Central memory CD8-positive, alpha-beta T cell (primary cell): Measurements from ENCODE around the gene MERTK.

Experiments
- ATAC-seq: fragments of 150-1000 bp; cut with Tn5 transposase; replicated peaks from 2 replicates; pipeline ENCODE4 v1.10.0; 2022; ENCODE audit warnings: mild to moderate bottlenecking, moderate FRiP score, moderate number of reproducible peaks; ENCODE audit not compliant: poor library complexity, severe bottlenecking; ENCODE audit errors: extremely low read depth
- DNase-seq, 2 donors: peaks; one replicate each; pipeline ENCODE4 v3.0.0; 2021; ENCODE audit warnings: low spot score in 2 of 2
- H3K27ac Mint-ChIP-seq: one replicate; pipeline ENCODE4 v1.8.0; 2022; ENCODE audit warnings: low read depth, mild to moderate bottlenecking, moderate library complexity, mixed read lengths
- H3K27me3 Mint-ChIP-seq: one replicate; pipeline ENCODE4 v1.8.0; 2022; ENCODE audit warnings: mixed read lengths
- H3K36me3 Mint-ChIP-seq: one replicate; pipeline ENCODE4 v1.8.0; 2022; ENCODE audit warnings: mild to moderate bottlenecking, moderate library complexity, mixed read lengths; ENCODE audit not compliant: insufficient read depth
- H3K4me1 Mint-ChIP-seq: one replicate; pipeline ENCODE4 v1.8.0; 2022; ENCODE audit warnings: mixed read lengths
- H3K4me3 Mint-ChIP-seq: one replicate; pipeline ENCODE4 v1.8.0; 2022; ENCODE audit warnings: mild to moderate bottlenecking, moderate library complexity, mixed read lengths
- H3K9me3 Mint-ChIP-seq: one replicate; pipeline ENCODE4 v1.8.0; 2022; ENCODE audit warnings: mixed read lengths

The MERTK gene

DNA sequence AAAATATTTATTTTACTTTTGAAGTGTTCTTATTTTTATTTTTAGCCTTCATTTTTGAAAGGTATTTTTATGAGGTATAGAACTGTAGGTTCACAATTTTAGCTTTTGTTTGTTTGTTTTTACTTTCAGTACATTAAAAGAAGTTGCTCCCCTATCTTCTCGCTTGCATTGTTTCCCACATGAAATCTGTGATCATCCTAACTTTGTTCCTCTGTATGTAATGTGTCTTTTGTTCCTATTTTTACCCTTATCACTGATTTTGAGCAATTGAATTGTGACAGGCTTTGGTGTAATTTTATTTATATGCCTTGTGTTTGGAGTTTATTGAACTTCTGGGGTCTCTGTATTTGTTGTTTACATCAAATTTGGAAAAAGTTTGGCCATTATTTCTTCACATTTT, 78.8 kb downstream of the MERTK start:
- DNase-seq (no peak), ATAC-seq (no peak)
- peaks cover 18% of the 10 kb centered on the region for H3K27me3 Mint-ChIP-seq
- no peak overlapping the region for H3K27ac Mint-ChIP-seq
- peaks cover 6% of the 10 kb centered on the region for H3K9me3 Mint-ChIP-seq
- no peak overlapping the region for H3K4me3 Mint-ChIP-seq
- H3K36me3 Mint-ChIP-seq, result no peaks in the 10 kb centered on the region
- no peaks in the 10 kb centered on the region for H3K4me1 Mint-ChIP-seq

DNA sequence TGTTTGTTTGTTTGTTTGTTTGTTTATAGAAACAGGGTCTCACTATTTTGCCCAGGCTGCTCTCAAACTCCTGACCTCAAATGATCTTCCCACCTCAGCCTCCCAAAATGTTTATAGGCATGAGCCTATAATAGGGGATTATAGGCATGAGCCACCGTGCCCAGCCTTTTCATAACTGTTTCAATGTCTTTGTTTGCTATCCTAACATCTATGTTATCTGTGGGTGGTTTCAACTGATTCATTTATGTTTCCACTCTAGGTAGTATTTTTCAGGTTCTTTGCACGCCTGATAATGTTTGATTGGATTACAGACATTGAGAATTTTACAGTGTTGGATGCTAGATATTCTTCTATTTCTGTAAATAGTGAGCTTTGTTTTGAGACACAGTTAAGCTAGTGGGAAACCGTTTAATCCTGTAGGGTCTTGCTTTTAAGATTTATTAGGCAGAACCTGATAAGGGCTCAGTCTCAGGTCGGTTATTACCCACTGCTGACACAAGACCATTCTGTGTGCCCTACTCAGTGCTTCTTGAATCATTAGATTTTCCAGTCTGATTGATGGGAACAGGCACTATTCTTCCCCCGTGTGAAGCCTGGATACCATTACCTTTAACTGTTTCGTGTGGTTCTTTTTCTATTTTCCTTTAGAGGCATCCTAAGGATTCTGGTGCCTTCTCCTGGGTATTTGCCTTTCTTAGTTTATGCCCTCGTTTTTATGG, 80.2 kb downstream of the MERTK start:
- ATAC-seq (no peak), DNase-seq (no peak)
- H3K27me3 Mint-ChIP-seq, result peaks cover 15% of the 10 kb centered on the region
- peaks cover 10% of the 10 kb centered on the region for H3K4me1 Mint-ChIP-seq
- H3K27ac Mint-ChIP-seq, result no peak overlapping the region
- peaks cover 6% of the 10 kb centered on the region for H3K9me3 Mint-ChIP-seq
- H3K4me3 Mint-ChIP-seq, result no peak overlapping the region
- H3K36me3 Mint-ChIP-seq, result no peaks in the 10 kb centered on the region

GRCh38 chr2:111981666-111982065, 83.3 kb downstream of the MERTK start:
- H3K27me3 Mint-ChIP-seq, result peaks cover 14% of the 10 kb centered on the region
- DNase-seq (no peak), ATAC-seq (no peak)
- no peak overlapping the region for H3K27ac Mint-ChIP-seq
- no peak overlapping the region for H3K4me3 Mint-ChIP-seq
- peaks cover 10% of the 10 kb centered on the region for H3K4me1 Mint-ChIP-seq
- peaks cover 6% of the 10 kb centered on the region for H3K9me3 Mint-ChIP-seq
- H3K36me3 Mint-ChIP-seq, result no peaks in the 10 kb centered on the region

DNA sequence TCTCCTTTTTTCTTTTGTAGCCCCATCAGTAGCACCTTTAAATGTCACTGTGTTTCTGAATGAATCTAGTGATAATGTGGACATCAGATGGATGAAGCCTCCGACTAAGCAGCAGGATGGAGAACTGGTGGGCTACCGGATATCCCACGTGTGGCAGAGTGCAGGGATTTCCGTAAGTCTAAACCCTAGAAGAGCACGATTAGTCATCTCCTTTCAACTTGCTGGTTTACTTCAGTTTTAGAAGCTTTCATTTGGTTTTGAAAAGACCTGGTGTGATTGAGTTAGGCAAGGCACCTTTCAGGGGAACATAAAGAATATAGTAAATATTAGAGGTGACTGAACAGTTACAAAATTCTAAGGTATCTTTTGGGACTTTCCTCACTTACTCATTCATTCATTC, 84.4 kb downstream of the MERTK start:
- ATAC-seq, result no peak
- Mint-ChIP-seq H3K36me3 (no peaks in the 10 kb centered on the region), H3K4me1 (peaks cover 10% of the 10 kb centered on the region), H3K27me3 (peaks cover 14% of the 10 kb centered on the region), H3K27ac (no peak overlapping the region), H3K9me3 (no peaks in the 10 kb centered on the region), H3K4me3 (no peak overlapping the region)
- no peak for DNase-seq

GRCh38 chr2:111983478-111984212, 85.2 kb downstream of the MERTK start:
- no peak overlapping the region for H3K27ac Mint-ChIP-seq

GRCh38 chr2:111984213-111984604, 85.8 kb downstream of the MERTK start:
- DNase-seq (no peak), ATAC-seq (no peak)
- Mint-ChIP-seq H3K36me3 (no peaks in the 10 kb centered on the region), H3K4me3 (no peak overlapping the region), H3K27me3 (peaks cover 14% of the 10 kb centered on the region), H3K27ac (no peak overlapping the region), H3K4me1 (peaks cover 10% of the 10 kb centered on the region), H3K9me3 (no peaks in the 10 kb centered on the region)

More at GRCh38 chr2:111983478-111984212, 85.2 kb downstream of the MERTK start:
- Mint-ChIP-seq H3K27me3 (peaks cover 14% of the 10 kb centered on the region), H3K4me1 (peaks cover 10% of the 10 kb centered on the region), H3K36me3 (no peaks in the 10 kb centered on the region), H3K4me3 (no peak overlapping the region), H3K9me3 (no peaks in the 10 kb centered on the region)
- no peak for ATAC-seq
- DNase-seq, result no peak

- Mint-ChIP-seq H3K27me3 (peaks cover 14% of the 10 kb centered on the region), H3K4me3 (no peak overlapping the region), H3K27ac (no peak overlapping the region), H3K36me3 (no peaks in the 10 kb centered on the region), H3K4me1 (peaks cover 10% of the 10 kb centered on the region), H3K9me3 (no peaks in the 10 kb centered on the region)
- ATAC-seq (no peak), DNase-seq (no peak)
Measured at GRCh38 chr2:111985514-111985913, 87.1 kb downstream of the MERTK start.

DNA sequence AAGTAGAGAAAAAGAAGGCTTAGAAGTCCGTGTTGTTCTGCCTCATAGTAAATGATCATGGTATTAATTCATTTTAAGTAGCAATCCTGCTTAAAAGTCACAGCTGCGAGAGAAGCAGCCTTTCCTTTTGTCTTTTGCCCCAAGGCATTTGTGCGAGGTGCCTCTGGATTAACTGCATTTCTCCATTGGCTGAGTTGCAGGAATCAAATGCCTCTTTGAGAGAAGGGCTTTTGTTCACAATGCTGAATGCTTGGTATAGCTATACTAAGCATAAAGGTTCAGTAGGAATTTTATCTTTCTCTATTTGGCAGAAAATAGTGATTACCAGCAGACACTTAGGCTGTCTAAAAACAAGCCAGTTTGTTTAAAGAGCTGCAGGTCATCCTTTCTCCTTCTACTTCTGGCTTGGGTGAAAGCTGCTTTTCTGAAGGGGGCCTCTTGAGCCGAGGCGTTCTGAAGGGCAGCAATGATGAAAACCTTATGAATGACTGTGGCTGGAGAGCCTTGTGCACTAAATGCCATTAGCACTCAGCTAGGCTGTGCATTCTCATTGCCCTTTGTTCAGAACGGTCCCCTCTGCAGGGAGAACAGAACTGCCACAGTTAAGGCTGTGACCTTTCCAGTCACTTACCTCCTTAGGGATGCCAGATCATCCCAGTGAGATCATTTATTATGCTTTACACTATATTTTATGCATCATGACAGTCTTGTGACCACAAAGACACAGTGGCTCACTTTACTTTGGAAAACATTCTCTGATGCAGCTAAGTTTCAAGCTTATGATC, 87.9 kb downstream of the MERTK start:
- DNase-seq (no peak), ATAC-seq (no peak)
- H3K36me3 Mint-ChIP-seq, result no peaks in the 10 kb centered on the region
- H3K9me3 Mint-ChIP-seq, result no peaks in the 10 kb centered on the region
- H3K27me3 Mint-ChIP-seq, result peaks cover 14% of the 10 kb centered on the region
- H3K4me3 Mint-ChIP-seq, result no peak overlapping the region
- H3K27ac Mint-ChIP-seq, result no peak overlapping the region
- peaks cover 10% of the 10 kb centered on the region for H3K4me1 Mint-ChIP-seq

DNA sequence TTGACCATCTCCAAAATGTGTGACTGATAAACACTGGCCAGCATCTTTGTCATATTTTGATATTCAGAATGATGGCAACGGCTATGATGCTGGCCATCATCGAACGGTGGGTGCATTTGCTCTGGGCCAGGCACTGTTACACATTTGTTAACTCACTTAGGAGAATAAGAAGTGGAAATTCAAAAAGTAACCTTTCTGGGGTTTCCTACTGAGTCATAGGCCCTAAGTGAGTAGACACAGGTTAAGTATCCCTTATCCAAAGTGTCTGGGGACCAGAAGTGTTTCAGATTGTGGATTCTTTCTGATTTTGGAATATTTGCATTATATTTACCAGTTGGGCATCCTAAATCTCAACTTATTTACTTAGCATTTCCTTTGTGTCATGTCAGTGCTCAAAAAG, 92.0 kb downstream of the MERTK start:
- no peaks in the 10 kb centered on the region for H3K36me3 Mint-ChIP-seq
- H3K9me3 Mint-ChIP-seq, result no peaks in the 10 kb centered on the region
- no peaks in the 10 kb centered on the region for H3K27me3 Mint-ChIP-seq
- H3K27ac Mint-ChIP-seq, result no peak overlapping the region
- DNase-seq (no peak), ATAC-seq (no peak)
- no peak overlapping the region for H3K4me3 Mint-ChIP-seq
- no peaks in the 10 kb centered on the region for H3K4me1 Mint-ChIP-seq

- H3K9me3 Mint-ChIP-seq, result no peaks in the 10 kb centered on the region
- ATAC-seq (no peak), DNase-seq (no peak)
- H3K36me3 Mint-ChIP-seq, result no peaks in the 10 kb centered on the region
- no peaks in the 10 kb centered on the region for H3K27me3 Mint-ChIP-seq
- H3K4me3 Mint-ChIP-seq, result no peak overlapping the region
- H3K27ac Mint-ChIP-seq, result no peak overlapping the region
- no peaks in the 10 kb centered on the region for H3K4me1 Mint-ChIP-seq
Measured at GRCh38 chr2:111990856-111991255, 92.4 kb downstream of the MERTK start.

- DNase-seq (no peak), ATAC-seq (no peak)
- Mint-ChIP-seq H3K9me3 (no peaks in the 10 kb centered on the region), H3K4me3 (no peak overlapping the region), H3K27me3 (no peaks in the 10 kb centered on the region), H3K36me3 (no peaks in the 10 kb centered on the region), H3K27ac (no peak overlapping the region), H3K4me1 (no peaks in the 10 kb centered on the region)
Measured at GRCh38 chr2:111994042-111994441, 95.6 kb downstream of the MERTK start.

- H3K36me3 Mint-ChIP-seq, result no peaks in the 10 kb centered on the region
- H3K4me1 Mint-ChIP-seq, result no peaks in the 10 kb centered on the region
- DNase-seq (no peak), ATAC-seq (no peak)
- H3K9me3 Mint-ChIP-seq, result no peaks in the 10 kb centered on the region
- H3K27ac Mint-ChIP-seq, result no peak overlapping the region
- no peak overlapping the region for H3K4me3 Mint-ChIP-seq
- no peaks in the 10 kb centered on the region for H3K27me3 Mint-ChIP-seq
Measured at GRCh38 chr2:111995148-111995547, 96.7 kb downstream of the MERTK start.
